ENCODE data around the gene SEPTIN5. TPM values are rescaled to one million over a fixed set of nuclear protein-coding genes. Genes with fewer than 3 reads are reported as not detected.
"Not testable (repeated sequence)": the region's sequence is repeated elsewhere in the genome, so short reads cannot be mapped to it uniquely, and the experiment has no call there.

SEPTIN5 gene
- total and polyA plus RNA-seq, 8 donors = 4.2 to 53.4 (median 7.9) TPM

DNA sequence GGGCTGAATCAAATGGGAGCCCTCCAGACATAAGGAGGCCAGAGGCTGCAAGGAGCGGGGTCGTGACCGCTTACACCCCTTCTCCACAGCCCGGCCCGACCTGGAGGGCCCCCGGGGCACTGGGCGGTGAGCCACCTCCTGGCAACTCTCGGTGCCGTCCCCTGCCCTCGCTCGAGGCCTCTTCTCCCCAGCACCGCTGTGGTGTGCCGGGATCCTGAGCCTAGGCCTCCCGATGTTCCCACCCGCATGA, 8.6 kb downstream of the SEPTIN5 start:
- Histone ChIP-seq H3K9me3 (no peaks in the 10 kb centered on the region), H3K36me3 (no peaks in the 10 kb centered on the region), H3K4me1 (peaks cover 0 to 6% (median 0%) of the 10 kb centered on the region in 3 donors), H3K4me3 (peak overlapping the region in 1 of 4 donors; percentile 39), H3K27ac (no peak overlapping the region), H3K27me3 (no peaks in the 10 kb centered on the region)
- ATAC-seq (no peak), DNase-seq (peak in 1 of 6 donors; percentile 69), FAIRE-seq (no peak)
- WGBS, 2 donors = 47 to 55% methylated on average over 15 of the region's 15 CpGs
- intact Hi-C loops (cut with DNase I) = no loop called here
- TF ChIP-seq, protein P1, sequence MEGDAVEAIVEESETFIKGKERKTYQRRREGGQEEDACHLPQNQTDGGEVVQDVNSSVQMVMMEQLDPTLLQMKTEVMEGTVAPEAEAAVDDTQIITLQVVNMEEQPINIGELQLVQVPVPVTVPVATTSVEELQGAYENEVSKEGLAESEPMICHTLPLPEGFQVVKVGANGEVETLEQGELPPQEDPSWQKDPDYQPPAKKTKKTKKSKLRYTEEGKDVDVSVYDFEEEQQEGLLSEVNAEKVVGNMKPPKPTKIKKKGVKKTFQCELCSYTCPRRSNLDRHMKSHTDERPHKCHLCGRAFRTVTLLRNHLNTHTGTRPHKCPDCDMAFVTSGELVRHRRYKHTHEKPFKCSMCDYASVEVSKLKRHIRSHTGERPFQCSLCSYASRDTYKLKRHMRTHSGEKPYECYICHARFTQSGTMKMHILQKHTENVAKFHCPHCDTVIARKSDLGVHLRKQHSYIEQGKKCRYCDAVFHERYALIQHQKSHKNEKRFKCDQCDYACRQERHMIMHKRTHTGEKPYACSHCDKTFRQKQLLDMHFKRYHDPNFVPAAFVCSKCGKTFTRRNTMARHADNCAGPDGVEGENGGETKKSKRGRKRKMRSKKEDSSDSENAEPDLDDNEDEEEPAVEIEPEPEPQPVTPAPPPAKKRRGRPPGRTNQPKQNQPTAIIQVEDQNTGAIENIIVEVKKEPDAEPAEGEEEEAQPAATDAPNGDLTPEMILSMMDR (IDR thresholded peaks at IDR 0.05) = no peak

DNA sequence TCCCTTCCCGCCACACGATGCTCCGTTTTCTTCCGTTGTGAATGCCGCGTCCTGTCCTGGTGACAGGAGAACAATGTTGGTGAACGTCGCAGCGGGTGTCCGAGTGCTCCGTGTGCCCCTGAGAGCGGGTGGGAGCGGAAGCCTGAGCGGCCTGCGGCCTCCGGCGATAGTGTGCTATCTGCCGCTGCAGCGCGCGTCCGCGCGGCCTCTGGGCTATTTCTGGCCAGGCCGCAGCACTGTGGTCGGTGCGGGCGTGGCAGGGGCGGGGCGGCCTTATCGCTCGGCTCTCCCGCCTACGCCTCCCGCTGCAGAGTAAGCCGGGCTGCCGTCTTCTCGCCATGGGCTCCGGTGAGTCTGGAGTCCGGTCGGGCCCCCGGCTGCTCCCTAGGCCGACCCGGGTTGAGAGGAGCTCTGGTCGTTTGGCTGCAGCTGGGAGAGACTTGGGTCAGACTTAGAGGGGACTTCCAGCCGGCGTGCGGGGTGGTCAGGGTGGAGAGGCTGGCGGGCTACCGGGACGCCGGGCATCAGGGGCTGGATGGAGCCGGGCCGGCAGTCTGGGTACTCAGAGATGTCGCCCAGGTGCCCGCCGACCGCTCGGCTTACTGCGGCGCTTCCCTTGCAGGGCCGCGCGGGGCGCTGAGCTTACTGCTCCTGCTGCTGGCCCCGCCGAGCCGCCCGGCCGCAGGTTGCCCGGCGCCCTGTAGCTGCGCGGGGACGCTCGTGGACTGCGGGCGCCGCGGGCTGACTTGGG, 9.1 kb downstream of the SEPTIN5 start, which contains the start of gene GP1BB:
TSS of gene GP1BB (plus strand) at position 308 of the 751 bp plus-strand sequence. CDS start at position 339, 31 bp downstream.
- FAIRE-seq = no peak
- no peaks in the 10 kb centered on the region for H3K9me3 ChIP-seq
- peak within 1 kb of the TSS in 2 of 4 donors; percentile 26 to 39 for H3K4me3 ChIP-seq
- WGBS, 2 donors = 8 to 9% methylated on average over 68 to 80 of the region's 80 CpGs
- H3K27me3 ChIP-seq = no peaks in the 10 kb centered on the region
- ATAC-seq = peak; percentile 51 to 76 (median 66)
- H3K36me3 ChIP-seq = no peaks in the 10 kb centered on the region
- DNase-seq = peak in 4 of 6 donors; percentile 33 to 83 (median 62)
- peaks cover 0 to 6% (median 0%) of the 10 kb centered on the region in 3 donors for H3K4me1 ChIP-seq
- intact Hi-C loops (cut with DNase I) = no loop called here
- H3K27ac ChIP-seq = no peak within 1 kb of the TSS
- TF ChIP-seq, protein P1 (IDR thresholded peaks at IDR 0.05) = no peak

DNA sequence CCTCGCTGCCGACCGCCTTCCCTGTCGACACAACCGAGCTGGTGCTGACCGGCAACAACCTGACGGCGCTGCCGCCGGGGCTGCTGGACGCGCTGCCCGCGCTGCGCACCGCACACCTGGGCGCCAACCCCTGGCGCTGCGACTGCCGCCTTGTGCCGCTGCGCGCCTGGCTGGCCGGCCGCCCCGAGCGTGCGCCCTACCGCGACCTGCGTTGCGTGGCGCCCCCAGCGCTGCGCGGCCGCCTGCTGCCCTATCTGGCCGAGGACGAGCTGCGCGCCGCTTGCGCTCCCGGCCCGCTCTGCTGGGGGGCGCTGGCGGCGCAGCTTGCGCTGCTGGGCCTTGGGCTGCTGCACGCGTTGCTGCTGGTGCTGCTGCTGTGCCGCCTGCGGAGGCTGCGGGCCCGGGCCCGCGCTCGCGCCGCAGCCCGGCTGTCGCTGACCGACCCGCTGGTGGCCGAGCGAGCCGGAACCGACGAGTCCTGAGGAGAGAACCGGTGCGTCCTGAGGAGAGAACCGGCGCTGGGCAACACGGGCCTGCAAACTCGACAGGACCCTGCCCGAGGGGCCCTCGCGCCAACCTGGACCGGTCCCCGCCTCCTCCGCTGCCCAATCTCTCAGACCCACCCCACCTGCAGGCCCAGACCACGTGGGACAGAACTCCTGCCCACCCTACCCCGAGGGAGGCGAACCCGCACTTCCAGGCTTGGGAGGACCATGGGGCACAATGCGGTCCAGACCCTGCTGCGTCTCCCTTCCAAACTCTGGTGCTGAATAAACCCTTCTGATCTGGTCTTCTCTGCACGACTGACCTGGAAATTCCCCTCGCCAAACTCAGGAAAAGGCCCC, 9.9 kb downstream of the SEPTIN5 start:
- H3K4me3 ChIP-seq = peak overlapping the region in 2 of 4 donors; percentile 26 to 39
- FAIRE-seq = no peak
- no peak overlapping the region for H3K27ac ChIP-seq
- ATAC-seq = peak; percentile 24 to 67 (median 48)
- 9 to 13% methylated on average over 67 to 89 of the region's 89 CpGs for WGBS, 2 donors
- no peaks in the 10 kb centered on the region for H3K27me3 ChIP-seq
- intact Hi-C loops (cut with DNase I) = no loop called here
- peaks cover 0 to 6% (median 0%) of the 10 kb centered on the region in 3 donors for H3K4me1 ChIP-seq
- TF ChIP-seq, protein P1 (IDR thresholded peaks at IDR 0.05) = no peak
- no peaks in the 10 kb centered on the region for H3K9me3 ChIP-seq
- H3K36me3 ChIP-seq = no peaks in the 10 kb centered on the region
- peak in 2 of 6 donors; percentile 47 to 70 for DNase-seq

DNA sequence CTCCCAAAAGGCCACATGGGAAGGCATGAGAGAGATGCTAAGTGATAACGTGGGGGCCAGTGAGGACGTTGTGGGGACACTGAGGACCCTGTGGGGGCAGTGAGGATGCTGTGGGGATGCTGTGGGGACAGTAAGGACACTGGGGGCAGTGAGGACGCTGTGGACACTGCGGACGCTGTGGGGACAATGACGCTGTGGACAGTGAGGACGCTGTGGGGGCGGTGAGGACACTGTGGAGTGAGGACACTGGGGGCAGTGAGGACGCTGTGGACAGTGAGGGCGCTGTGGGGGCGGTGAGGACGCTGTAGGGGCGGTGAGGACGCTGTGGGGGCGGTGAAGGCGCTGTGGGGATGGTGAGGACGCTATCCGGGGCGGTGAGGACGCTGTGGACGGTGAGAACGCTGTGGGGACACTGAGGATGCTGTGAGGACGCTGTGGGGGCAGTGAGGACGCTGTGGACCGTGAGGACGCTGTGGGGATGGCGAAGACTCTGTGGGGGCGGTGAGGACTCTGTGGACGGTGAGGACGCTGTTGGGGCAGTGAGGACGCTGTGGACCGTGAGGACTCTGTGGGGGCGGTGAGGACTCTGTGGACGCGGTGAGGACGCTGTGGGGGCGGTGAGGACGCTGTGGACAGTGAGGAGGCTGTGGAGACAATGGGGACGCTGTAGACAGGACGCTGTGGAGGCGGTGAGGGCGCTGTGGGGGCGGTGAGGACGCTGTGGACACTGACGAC, 10.8 kb downstream of the SEPTIN5 start:
- Histone ChIP-seq H3K4me1 (peaks cover 0 to 6% (median 0%) of the 10 kb centered on the region in 3 donors), H3K27me3 (no peaks in the 10 kb centered on the region), H3K36me3 (no peaks in the 10 kb centered on the region), H3K9me3 (no peaks in the 10 kb centered on the region), H3K4me3 (no peak overlapping the region), H3K27ac (no peak overlapping the region)
- intact Hi-C loops (cut with DNase I) = no loop called here
- FAIRE-seq (no peak), ATAC-seq (no peak), DNase-seq (no peak)
- 66 to 69% methylated on average over 45 of the region's 45 CpGs for WGBS, 2 donors
- TF ChIP-seq, protein P1 (IDR thresholded peaks at IDR 0.05) = no peak

DNA sequence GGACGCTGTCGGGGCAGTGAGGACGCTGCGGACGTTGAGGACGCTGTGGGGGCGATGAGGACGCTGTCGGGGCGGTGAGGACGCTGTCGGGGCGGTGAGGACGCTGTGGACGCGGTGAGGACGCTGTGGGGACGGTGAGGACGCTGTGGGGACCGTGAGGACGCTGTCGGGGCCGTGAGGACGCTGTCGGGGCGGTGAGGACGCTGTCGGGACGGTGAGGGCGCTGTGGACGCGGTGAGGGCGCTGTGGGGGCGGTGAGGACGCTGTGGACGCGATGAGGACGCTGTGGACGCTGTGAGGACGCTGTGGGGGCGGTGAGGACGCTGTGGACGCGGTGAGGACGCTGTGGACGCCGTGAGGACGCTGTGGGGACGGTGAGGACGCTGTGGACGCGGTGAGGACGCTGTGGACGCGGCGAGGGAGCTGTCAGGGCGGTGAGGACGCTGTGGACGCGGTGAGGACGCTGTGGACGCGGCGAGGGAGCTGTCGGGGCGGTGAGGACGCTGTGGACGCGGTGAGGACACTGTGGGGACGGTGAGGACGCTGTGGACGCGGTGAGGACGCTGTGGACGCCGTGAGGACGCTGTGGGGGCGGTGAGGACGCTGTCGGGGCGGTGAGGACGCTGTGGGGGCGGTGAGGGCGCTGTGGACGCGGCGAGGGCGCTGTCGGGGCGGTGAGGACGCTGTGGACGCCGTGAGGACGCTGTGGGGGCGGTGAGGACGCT, 11.9 kb downstream of the SEPTIN5 start:
- H3K4me1 ChIP-seq; DNase-seq; H3K27ac ChIP-seq; ATAC-seq; H3K4me3 ChIP-seq; H3K27me3 ChIP-seq; H3K9me3 ChIP-seq; H3K36me3 ChIP-seq; intact Hi-C loops (cut with DNase I); FAIRE-seq: not testable (repeated sequence)
- WGBS, 2 donors = 76 to 78% methylated on average over 96 of the region's 96 CpGs
